ENCODE measurements around the gene UPF3A.
"Not testable (repeated sequence)": the region's sequence is repeated elsewhere in the genome, so short reads cannot be mapped to it uniquely, and the experiment has no call there.

DNA sequence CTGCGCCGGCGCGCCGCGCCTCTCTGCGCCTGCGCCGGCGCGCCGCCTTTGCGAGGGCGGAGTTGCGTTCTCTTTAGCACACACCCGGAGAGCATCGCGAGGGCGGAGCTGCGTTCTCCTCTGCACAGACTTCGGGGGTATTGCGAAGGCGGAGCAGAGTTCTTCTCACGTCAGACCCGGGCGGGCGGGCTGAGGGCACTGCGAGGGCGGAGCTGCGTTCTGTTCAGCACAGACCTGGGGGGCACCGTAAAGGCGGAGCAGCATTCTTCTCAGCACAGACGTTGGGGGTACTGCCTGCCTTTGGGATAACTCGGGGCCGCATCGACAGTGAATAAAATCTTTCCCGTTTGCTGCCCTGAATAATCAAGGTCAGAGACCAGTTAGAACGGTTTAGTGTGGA, 72.0 kb downstream of the UPF3A start:
- not testable (repeated sequence) for TF ChIP-seq POLR2A, POLR2AphosphoS5, TAF1 (IDR thresholded peaks at IDR 0.05; ENCODE audit: low read depth, low read length)

Measured in GM12891 (cell line).